Measurements from ENCODE around the gene CRYGA.
"Not testable (repeated sequence)": the region's sequence is repeated elsewhere in the genome, so short reads cannot be mapped to it uniquely, and the experiment has no call there.

The CRYGA gene

DNA sequence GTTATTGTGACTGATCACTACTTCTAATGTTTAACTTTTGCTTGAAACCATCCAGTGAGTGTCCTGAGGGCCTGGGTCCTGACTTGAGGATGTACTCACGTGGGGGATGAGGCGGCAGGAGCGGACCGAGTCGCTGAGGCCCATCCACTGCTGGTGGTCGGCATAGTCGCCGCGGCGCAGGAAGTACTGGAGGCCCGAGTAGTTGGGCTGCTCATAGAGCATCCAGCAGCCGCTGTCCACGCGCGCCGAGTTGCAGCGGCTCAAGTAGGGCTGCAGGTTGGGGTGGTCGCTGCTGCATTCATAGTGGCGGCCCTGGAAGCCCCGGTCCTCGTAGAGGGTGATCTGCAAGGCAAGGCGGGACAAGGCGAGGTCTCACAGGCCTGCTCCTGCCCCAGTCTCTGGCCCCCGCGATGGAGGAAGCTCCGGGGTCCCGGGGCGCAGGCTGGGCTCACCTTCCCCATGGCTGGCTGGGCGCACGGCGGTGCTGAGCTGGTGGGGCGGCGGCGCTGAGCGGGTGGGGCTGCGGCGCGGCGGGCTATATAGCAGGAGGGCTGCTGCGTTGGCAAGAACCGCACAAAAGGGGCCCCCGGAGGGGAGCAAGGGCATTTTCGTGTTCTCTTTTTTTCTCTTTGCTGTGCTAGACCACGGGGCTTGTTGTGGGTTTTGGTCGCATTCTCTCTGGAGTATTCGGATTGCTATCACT is 39.2 kb downstream of the CRYGA start, which contains the start of gene CRYGD:
TSS of gene CRYGD (minus strand) at position 512 of the 703 bp plus-strand sequence. CDS start at position 461, 51 bp downstream.
- DNase-seq, result not testable (repeated sequence)

GRCh38 chr2:208122248-208122647 is 41.1 kb downstream of the CRYGA start:
- DNase-seq, result no peak

DNA sequence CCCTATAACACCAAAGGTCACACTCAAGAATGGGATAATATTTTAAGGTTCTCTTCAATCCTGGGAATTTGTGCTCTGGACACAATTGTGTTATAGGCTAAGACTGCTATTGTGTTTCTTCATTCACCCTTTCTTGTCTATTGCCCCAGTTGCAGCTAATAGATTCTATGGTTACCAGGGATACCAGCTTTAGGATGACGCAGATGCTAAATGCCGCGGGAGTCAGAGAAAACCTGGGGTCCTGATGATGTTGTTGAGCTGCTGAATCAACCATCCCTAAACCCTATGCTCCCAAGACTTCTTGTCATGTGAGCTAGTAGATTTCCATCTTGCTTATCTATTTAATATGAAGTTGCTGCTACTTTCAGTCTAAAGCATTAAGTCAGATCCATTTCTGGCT is 44.5 kb downstream of the CRYGA start:
- DNase-seq, result no peak

- DNase-seq, result not testable (repeated sequence)
Measured at GRCh38 chr2:208117390-208117789, 46.0 kb downstream of the CRYGA start.

GRCh38 chr2:208112969-208113368 is 50.4 kb downstream of the CRYGA start:
- no peak for DNase-seq

DNA sequence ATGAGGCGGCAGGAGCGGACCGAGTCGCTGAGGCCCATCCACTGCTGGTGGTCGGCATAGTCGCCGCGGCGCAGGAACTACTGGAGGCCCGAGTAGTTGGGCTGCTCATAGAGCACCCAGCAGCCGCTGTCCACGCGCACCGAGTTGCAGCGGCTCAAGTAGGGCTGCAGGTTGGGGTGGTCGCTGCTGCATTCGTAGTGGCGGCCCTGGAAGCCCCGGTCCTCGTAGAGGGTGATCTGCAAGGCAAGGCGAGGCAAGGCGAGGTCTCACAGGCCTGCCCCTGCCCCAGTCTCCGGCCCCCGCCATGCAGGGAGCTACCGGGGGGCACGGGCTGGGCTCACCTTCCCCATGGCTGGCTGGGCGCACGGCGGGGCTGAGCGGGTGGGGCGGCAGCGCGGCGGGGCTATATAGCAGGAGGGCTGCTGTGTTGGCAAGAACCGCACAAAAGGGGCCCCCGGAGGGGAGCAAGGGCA is 51.1 kb downstream of the CRYGA start:
- not testable (repeated sequence) for DNase-seq
